ENCODE measurements around the gene INPP5B.
A peak's percentile ranks its signal among the peaks of the same experiment; 100 is the strongest.
"Not testable (repeated sequence)": the region's sequence is repeated elsewhere in the genome, so short reads cannot be mapped to it uniquely, and the experiment has no call there.

INPP5B gene

GRCh38 chr1:37946703-37947360 is at the start of gene INPP5B:
INPP5B (minus strand) TSS chr1:37947053; CDS start chr1:37946308, 745 bp downstream.
- DNase-seq = peak; percentile 67 to 75

- DNase-seq = no peak
These were observed 49.0 kb upstream of the INPP5B start for GRCh38 chr1:37995751-37996345.

GRCh38 chr1:37994886-37995566 is 48.2 kb upstream of the INPP5B start:
- DNase-seq = no peak

DNA sequence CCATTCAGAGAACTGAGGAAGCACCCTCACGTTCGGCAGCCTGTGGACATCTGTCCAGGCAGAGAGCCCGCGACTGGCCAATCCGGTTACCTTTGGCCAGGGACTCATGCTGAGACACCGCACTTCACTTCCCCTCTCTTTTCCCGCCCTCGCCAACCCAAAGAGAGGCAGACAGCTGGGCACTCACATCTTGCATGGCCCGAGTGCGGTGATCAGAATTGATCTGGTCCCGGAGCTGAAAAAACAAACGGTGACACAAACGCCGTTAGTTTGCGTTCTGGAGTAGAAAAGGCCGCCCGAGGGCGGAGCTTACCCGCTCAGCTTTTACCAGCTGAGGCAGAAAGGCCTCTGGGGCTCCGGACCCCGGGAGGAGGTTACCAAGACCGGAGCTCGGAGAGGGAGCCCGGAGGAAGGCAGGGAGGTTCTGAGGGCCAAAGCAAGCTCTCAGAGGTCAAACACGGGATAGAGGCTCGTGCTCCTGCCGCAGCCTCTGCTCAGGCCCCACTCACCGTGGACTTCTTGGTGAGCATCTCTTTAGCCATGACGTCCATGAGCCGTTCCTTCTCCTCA is 42.6 kb upstream of the INPP5B start:
- DNase-seq = peak; percentile 41 to 51

DNA sequence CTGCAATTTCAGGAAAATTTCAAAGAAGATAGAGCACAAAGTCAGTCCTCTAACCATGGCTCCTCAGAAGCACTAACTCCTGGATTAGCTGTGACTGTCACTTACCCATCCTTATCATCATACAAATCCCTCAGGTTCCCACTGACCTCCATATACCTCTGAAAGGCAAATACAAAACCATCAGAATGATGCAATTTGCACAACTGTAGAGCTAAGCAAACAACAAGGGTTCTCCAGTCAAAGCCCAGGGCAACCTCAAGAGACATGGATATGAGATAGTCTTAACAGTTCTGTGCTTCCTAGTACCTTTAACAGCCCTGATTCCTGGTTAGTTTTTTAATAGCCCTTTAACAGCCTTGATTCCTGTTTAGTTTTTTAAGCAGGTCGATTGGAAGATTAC is 40.8 kb upstream of the INPP5B start:
- DNase-seq = no peak

DNA sequence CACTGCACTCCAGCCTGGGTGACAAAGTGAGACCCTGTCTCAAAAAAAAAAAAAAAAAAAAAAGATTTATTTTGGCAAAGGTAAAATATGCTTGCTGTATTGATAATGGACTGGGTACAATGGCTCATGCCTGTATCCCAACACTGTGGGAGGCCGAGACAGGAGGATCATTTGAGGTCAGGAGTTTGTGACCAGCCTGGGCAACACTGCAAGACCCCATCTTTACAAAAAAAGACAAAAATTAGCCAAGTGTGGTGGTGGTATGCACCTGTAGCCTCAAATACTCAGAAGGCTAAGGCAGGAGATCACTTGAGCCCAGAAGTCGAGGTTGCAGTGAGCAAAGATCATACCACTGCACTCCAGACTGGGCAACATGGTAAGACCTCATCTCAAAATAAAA is 36.7 kb upstream of the INPP5B start:
- DNase-seq = no peak

- no peak for DNase-seq
These were observed 31.7 kb upstream of the INPP5B start for GRCh38 chr1:37978541-37978940.

- peak in 1 of 2 experiments; percentile 14 for DNase-seq
These were observed 28.2 kb upstream of the INPP5B start for GRCh38 chr1:37975083-37975482.

- DNase-seq = no peak
These were observed 27.7 kb upstream of the INPP5B start for GRCh38 chr1:37974567-37974966.

GRCh38 chr1:37973684-37974083 is 26.8 kb upstream of the INPP5B start:
- not testable (repeated sequence) for DNase-seq

DNA sequence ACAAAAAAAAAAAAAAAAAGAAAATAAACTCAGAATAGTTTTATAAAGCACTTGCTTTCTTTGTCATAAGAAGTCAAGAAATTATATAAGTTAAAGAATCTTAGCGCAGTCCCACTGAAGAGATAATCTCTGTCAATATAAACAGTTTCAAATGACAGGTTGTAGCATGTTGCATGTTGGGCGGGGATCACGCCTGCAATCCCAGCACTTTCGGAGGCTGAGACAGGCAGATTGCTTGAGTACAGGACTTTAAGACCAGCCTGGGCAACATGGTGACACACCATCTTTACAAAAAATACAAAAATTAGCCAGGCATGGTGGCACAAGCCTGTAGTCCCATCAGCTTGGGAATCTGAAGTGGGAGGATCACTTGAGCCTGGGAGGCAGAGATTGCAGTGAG is 18.4 kb upstream of the INPP5B start:
- no peak for DNase-seq

- not testable (repeated sequence) for DNase-seq
These were observed 17.3 kb upstream of the INPP5B start for GRCh38 chr1:37964106-37964505.

- no peak for DNase-seq
These were observed 11.8 kb upstream of the INPP5B start for GRCh38 chr1:37958690-37959089.

DNA sequence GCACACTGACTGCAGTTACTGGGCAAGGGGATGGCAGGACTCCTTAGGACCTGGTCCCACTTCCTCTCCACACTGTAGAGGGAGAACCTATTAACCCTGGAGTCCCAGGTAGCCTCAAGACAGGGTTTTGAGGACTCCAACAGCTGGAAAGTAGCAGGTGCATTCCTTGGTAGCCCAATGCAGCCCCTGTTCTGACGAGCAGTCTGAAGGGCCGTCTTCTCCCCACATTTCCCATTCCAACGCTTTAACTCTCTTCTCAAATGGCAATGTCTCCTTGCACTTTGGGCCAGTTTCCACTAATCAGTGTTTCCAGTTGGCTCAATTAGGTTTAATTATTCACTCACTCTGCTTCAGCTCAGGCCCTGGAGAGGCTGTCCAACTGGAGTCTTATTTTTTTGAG is 8.8 kb upstream of the INPP5B start:
- DNase-seq = no peak

- no peak for DNase-seq
These were observed 7.6 kb upstream of the INPP5B start for GRCh38 chr1:37954316-37954971.

DNA sequence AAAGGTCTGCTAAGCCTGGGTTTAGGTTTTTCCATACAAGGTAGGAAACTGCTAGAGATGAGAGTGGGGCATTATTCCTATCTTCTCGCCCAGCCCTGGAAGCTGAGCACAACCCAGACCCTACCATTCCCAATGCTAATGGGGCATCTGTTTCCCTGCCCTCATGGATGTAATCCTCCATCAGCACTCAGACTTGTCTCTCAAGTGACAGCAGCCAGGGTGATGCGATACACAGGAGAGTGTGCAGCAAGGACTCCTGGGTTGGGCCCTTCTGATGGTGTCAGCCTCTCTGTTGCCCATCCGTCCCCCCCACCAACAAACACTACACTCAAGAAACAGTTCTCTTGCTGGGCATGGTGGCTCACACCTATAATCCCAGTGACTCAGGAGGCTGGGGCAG is 5.9 kb upstream of the INPP5B start:
- DNase-seq = no peak

DNA sequence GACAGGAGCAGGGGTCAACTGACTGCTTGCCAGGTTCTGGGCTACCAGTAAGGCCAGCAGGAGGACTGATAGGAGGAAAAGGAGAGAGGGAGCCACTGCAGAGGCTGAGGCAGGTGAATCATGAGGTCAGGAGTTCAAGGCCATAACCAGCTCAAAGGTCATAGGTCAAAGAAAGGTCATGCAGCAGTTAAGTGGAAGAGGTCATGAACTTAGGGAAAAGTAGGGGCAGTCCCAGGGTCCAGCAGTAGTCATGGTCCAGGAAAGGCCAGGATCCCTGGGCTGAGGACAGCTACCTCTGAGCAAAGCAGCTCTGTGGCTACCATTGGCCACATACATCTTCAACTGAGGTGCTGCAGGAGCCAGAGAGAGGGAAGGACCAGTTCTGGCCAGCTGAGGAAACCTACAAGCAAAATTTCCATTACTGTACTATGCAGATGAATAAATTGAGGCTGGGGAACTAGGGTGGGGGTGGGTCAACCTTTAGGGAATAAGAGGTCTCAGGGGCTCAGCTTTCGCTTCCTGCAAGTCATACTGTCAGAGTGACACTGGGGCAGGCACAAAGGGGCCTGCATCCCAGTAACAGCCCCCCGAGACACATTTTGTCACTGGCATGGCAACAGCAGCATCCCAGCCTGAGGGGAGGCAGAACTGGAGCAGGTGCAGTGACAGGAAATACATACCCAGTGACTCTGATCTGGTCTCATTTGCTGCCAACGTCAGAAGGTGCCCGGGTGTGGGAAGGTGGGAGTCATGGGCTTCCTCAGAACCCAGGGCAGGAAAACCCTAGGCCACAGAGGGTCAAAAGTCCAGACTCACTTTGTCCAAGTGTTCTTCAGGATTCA is 5.2 kb upstream of the INPP5B start:
- no peak for DNase-seq

DNA sequence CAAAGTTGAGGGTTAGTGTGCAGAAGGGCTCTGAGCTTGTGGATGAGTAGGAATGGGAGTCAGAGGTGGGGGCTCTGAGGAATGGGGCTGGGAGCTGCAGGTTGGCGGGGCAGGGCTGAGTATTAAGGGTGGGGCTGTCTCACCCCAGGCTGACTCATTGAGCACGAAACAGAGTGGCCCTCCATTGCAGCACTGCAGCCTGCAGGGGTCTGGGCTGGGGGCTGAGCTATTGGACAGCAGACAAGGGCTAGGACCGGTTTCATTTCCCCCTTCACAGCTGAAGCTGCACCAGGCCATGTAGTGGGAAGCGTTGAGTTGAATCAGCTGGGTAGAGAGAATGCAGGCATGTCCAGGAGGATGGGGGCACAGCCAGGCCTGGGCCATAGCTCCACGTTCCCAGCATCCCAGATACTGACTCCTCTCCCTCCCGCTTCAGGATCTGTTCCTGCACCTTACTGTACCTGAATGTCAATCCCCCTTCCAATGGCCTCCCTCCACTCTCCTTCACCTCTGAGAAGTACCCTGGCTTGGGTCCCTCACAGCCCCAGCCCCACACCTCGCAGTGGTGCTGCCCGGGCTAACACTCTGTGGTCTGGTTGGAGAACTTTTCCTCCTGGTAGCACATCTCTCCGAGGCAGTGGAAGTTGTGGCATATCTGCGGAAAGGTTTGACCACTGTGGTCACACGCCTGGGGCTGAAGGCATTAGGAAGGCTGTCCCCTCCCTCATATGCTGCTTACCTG is 4.4 kb upstream of the INPP5B start:
- DNase-seq = no peak

GRCh38 chr1:37949524-37950152 is 2.8 kb upstream of the INPP5B start:
- no peak for DNase-seq

GRCh38 chr1:37948841-37949240 is 2.0 kb upstream of the INPP5B start:
- no peak for DNase-seq

GRCh38 chr1:37948166-37948565 is 1.3 kb upstream of the INPP5B start:
- no peak for DNase-seq
